ENCODE data around the gene STXBP5. TPM values are rescaled to one million over a fixed set of nuclear protein-coding genes. Genes with fewer than 3 reads are reported as not detected.

STXBP5 gene
- total RNA-seq, 3 donors from 2014 or later = 42.0 to 71.1 (median 47.8) TPM

GRCh38 chr6:147202516-147203310 is 1.5 kb upstream of the STXBP5 start:
- TF ChIP-seq, protein P1, sequence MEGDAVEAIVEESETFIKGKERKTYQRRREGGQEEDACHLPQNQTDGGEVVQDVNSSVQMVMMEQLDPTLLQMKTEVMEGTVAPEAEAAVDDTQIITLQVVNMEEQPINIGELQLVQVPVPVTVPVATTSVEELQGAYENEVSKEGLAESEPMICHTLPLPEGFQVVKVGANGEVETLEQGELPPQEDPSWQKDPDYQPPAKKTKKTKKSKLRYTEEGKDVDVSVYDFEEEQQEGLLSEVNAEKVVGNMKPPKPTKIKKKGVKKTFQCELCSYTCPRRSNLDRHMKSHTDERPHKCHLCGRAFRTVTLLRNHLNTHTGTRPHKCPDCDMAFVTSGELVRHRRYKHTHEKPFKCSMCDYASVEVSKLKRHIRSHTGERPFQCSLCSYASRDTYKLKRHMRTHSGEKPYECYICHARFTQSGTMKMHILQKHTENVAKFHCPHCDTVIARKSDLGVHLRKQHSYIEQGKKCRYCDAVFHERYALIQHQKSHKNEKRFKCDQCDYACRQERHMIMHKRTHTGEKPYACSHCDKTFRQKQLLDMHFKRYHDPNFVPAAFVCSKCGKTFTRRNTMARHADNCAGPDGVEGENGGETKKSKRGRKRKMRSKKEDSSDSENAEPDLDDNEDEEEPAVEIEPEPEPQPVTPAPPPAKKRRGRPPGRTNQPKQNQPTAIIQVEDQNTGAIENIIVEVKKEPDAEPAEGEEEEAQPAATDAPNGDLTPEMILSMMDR (IDR thresholded peaks at IDR 0.05) = no peak
- peak; percentile 85 for ATAC-seq
- intact Hi-C loops (cut with DNase I, micrococcal nuclease) = no loop called here

DNA sequence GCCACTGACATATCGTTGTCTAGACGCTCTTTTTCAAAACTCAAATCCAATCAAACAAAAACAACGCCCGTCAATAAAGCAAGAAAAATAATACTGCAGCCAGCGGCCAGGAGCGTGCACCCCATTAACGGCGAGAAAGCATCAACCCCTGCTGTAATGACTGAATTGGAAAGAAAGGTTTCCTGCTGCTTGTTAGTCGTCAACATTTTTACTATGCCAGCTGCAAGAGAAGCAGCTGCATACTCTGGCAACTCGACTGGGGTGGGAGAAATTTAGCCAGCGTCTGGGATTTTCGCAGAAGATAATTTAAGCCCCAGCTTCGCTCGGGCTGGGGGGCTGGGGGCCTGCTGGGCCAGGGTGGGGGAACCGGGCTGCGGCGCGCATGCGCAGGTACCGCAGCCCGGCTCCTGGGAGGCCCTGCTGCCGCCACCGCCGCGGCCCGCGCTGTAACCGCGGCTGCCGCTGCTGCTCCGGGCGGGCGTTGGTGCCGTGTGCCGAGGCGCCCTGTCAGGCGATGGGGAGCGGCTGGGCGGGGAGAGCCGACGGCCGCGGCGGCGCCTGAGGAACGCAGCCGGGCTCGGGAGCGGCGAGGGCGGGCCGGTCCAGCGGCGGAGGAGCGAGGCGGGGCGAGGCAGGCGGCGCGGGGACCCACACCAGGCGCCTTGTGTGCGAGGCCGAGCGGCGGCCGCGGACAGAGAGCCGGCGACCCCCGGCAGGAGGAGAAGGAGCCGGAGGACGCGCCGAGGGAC is 732 bp upstream of the STXBP5 start:
- Histone ChIP-seq H3K4me3 (peak overlapping the region; percentile 65), H3K9me3 (no peaks in the 10 kb centered on the region), H3K36me3 (ENCODE audit: low read depth) (no peaks in the 10 kb centered on the region), H3K4me1 (ENCODE audit: low read depth) (no peaks in the 10 kb centered on the region)
- TF ChIP-seq, protein P1 (IDR thresholded peaks at IDR 0.05) = no peak
- peak; percentile 73 to 87 (median 86) for DNase-seq
- peak; percentile 79 for ATAC-seq
- intact Hi-C loops (cut with DNase I, micrococcal nuclease) = no loop called here

More at GRCh38 chr6:147202516-147203310, 1.5 kb upstream of the STXBP5 start:
- peak; percentile 79 to 91 (median 82) for DNase-seq
- no peaks in the 10 kb centered on the region for H3K9me3 ChIP-seq
- H3K4me3 ChIP-seq = peak overlapping the region; percentile 65
- H3K4me1 ChIP-seq (ENCODE audit: low read depth) = no peaks in the 10 kb centered on the region
- no peaks in the 10 kb centered on the region for H3K36me3 ChIP-seq (ENCODE audit: low read depth)

- no peaks in the 10 kb centered on the region for H3K4me1 ChIP-seq (ENCODE audit: low read depth)
- TF ChIP-seq, protein P1 (IDR thresholded peaks at IDR 0.05) = no peak
- ATAC-seq = no peak
- H3K4me3 ChIP-seq = peak overlapping the region; percentile 65
- no peaks in the 10 kb centered on the region for H3K9me3 ChIP-seq
- DNase-seq = no peak
- intact Hi-C loops (cut with DNase I, micrococcal nuclease) = no loop called here
- H3K36me3 ChIP-seq (ENCODE audit: low read depth) = no peaks in the 10 kb centered on the region
Observed at GRCh38 chr6:147204843-147205311, 660 bp downstream of the STXBP5 start.

DNA sequence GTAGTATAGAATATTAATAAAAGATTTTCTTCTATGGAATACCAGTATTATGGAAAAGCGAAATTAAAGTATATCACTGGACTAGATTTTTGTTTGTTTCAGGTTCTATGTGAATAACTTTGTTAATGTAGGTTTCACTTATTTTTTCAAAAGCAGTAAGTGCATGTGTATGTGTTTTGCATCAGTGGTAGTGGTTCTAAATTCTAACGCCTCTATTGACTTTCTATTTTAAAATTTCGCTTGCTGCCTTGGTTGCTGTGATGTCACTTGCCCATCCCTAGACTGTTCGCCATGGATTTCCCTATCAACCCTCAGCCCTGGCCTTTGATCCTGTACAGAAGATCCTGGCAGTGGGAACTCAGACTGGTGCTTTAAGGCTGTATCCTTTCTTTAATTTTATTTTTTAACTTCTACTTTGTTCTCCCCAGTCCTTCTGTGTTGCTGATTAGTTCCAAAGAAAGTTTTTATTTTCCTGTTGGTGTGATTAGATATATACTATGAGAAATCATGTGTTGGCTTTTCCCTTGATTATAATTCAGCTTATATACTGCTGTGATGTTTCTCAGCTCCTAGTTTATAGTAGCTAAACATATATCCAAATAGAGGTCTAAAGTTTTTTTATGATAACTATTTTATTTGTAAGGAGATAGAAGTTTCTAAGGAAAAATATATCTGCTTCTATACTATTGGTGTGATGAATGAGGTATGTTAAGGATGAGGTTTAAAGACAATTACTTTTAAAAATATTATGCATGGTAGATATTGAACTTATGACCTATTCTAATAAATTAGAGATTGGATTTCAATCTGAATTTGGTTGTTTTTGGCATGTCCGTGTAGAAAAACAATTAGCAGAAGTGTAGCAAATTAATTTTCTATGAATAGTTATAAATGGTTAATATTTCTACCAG is 1.7 kb downstream of the STXBP5 start:
- DNase-seq = peak in 2 of 3 donors; percentile 30 to 67
- TF ChIP-seq, protein P1 (IDR thresholded peaks at IDR 0.05) = no peak
- Histone ChIP-seq H3K4me3 (peak overlapping the region; percentile 6), H3K4me1 (ENCODE audit: low read depth) (no peaks in the 10 kb centered on the region), H3K9me3 (no peaks in the 10 kb centered on the region), H3K36me3 (ENCODE audit: low read depth) (no peaks in the 10 kb centered on the region)
- ATAC-seq = peak; percentile 27
- intact Hi-C loops (cut with DNase I, micrococcal nuclease) = no loop called here

- ATAC-seq (no peak), DNase-seq (no peak)
- intact Hi-C loops (cut with DNase I, micrococcal nuclease) = no loop called here
- no peaks in the 10 kb centered on the region for H3K9me3 ChIP-seq
- H3K4me1 ChIP-seq (ENCODE audit: low read depth) = no peaks in the 10 kb centered on the region
- H3K4me3 ChIP-seq = no peak overlapping the region
- TF ChIP-seq, protein P1 (IDR thresholded peaks at IDR 0.05) = no peak
- H3K36me3 ChIP-seq (ENCODE audit: low read depth) = no peaks in the 10 kb centered on the region
Observed at GRCh38 chr6:147207351-147207750, 3.1 kb downstream of the STXBP5 start.

All from mucosa of descending colon (tissue), 3 donors.